SU-DHL-6 (cell line): ENCODE measurements around the gene FNIP2.

ENCODE experiments used
- H2AFZ ChIP-seq: fragments of 200-600 bp; sonication (generic); 2 replicates; pipeline ENCODE4 v1.6.1; 2014; ENCODE audit warnings: low read depth, mild to moderate bottlenecking, moderate library complexity, mixed read lengths, antibody characterized with exemption, low read length; ENCODE audit not compliant: severe bottlenecking
- H3F3A ChIP-seq: fragments of 200-600 bp; shearing (Covaris generic); 2 replicates; pipeline ENCODE4 v1.6.0; 2016; ENCODE audit warnings: antibody characterized with exemption, mild to moderate bottlenecking; ENCODE audit not compliant: insufficient read depth
- H3K27ac ChIP-seq: fragments of 200-600 bp; sonication (generic); 2 replicates; pipeline ENCODE4 v1.5.1; 2016; ENCODE audit warnings: low read depth, mild to moderate bottlenecking, low read length, moderate library complexity, mixed read lengths
- H3K27me3 ChIP-seq: fragments of 200-600 bp; sonication (generic), shearing (Covaris generic); 2 replicates; pipeline ENCODE4 v1.6.0; 2014; ENCODE audit warnings: mild to moderate bottlenecking, low read length
- H3K36me3 ChIP-seq: fragments of 200-600 bp; sonication (generic); 2 replicates; pipeline ENCODE4 v1.6.1; 2014; ENCODE audit warnings: mild to moderate bottlenecking, low read length, mixed read lengths
- H3K4me2 ChIP-seq: fragments of 300-600, 200-600 bp; shearing (Covaris generic), sonication (generic); 2 replicates; pipeline ENCODE4 v1.6.0; 2014; ENCODE audit warnings: low read length, low read depth, mild to moderate bottlenecking; ENCODE audit not compliant: poor library complexity, severe bottlenecking
- H3K4me3 ChIP-seq: fragments of 200-600 bp; sonication (generic); 2 replicates; pipeline ENCODE4 v1.5.1; 2014; ENCODE audit warnings: antibody characterized with exemption, low read length, mild to moderate bottlenecking, mixed read lengths; ENCODE audit not compliant: insufficient read depth, poor library complexity, severe bottlenecking
- H3K79me2 ChIP-seq: fragments of 200-600 bp; sonication (generic); 2 replicates; pipeline ENCODE4 v1.6.1; 2014; ENCODE audit warnings: mild to moderate bottlenecking, low read length, moderate library complexity; ENCODE audit not compliant: insufficient read depth
- H3K9ac ChIP-seq: fragments of 200-600 bp; sonication (generic); 2 replicates; pipeline ENCODE4 v1.7.0; 2014; ENCODE audit warnings: mild to moderate bottlenecking, low read length
- H3K9me2 ChIP-seq: fragments of 200-600 bp; sonication (generic); replicated peaks from 2 replicates; pipeline ENCODE4 v1.6.1; 2014; ENCODE audit warnings: low read length; ENCODE audit not compliant: insufficient read depth
- H3K9me3 ChIP-seq: fragments of 200-600 bp; sonication (generic); 2 replicates; pipeline ENCODE4 v1.6.1; 2014; ENCODE audit warnings: low read length, mixed read lengths; ENCODE audit not compliant: insufficient read depth
- H4K20me1 ChIP-seq: fragments of 200-600 bp; sonication (generic); 2 replicates; pipeline ENCODE4 v1.6.1; 2014; ENCODE audit warnings: low read depth, mild to moderate bottlenecking, antibody characterized with exemption, low read length, moderate library complexity, mixed read lengths
- EZH2phosphoT487 ChIP-seq: fragments of 200-600 bp; sonication (generic), shearing (Covaris generic); conservative IDR thresholded peaks from 2 replicates; pipeline ENCODE4 v1.6.1; 2018; ENCODE audit warnings: mild to moderate bottlenecking, antibody characterized with exemption, low read length, moderate library complexity, mixed read lengths
- TF ChIP-seq, protein P1 (sequence below): fragments of 200-600 bp; sonication (generic); IDR thresholded peaks from one replicate; pipeline ENCODE4 v1.5.1; 2017; ENCODE audit warnings: antibody characterized with exemption, mild to moderate bottlenecking, low read length, moderate library complexity; ENCODE audit not compliant: insufficient read depth, poor library complexity, severe bottlenecking

The FNIP2 gene

DNA sequence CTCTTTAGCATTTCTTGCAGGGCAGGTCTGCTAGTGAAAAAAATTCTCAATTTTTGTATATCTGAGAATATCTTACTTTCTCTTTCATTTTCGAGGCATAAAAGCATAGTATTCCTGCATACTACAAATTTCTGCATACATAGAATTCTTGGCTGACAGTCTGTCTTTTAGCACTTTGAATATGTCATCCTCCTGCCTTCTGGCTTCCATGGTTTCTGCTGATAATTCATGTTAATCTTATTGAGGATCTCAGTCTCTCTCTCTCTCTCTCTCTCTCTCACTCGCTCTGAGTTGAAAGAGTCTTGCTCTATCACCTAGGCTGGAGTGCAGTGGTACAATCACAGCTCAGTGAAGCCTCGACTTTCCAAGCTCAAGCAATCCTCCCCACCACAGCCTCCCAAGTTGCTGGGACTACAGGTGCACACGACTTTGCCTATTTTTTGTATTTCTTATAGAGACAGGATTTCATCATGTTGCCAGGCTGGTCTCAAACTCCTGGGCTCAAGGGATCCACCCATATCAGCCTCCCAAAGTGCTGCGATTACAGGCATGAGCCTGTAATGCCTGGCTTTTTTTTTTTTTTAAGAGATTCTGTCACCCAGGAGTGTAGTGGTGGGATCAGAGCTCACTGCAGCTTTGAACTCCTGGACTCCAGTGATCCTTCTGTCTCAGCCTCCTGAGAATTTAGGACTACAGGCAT, 161.3 kb downstream of the FNIP2 start:
- Histone ChIP-seq H3K9ac (no peak overlapping the region), H3K79me2 (no peaks in the 10 kb centered on the region), H3K4me2 (no peak overlapping the region), H3K4me3 (no peak overlapping the region), H3K27me3 (no peaks in the 10 kb centered on the region), H3K27ac (no peak overlapping the region), H3K36me3 (no peaks in the 10 kb centered on the region), H4K20me1 (no peaks in the 10 kb centered on the region), H3K9me3 (no peaks in the 10 kb centered on the region), H3K9me2 (no peaks in the 10 kb centered on the region; the same call in 1 of the 2 replicates), H3F3A (no peaks in the 10 kb centered on the region), H2AFZ (no peak overlapping the region)
- TF ChIP-seq EZH2phosphoT487, result no peak
- TF ChIP-seq, protein P1, sequence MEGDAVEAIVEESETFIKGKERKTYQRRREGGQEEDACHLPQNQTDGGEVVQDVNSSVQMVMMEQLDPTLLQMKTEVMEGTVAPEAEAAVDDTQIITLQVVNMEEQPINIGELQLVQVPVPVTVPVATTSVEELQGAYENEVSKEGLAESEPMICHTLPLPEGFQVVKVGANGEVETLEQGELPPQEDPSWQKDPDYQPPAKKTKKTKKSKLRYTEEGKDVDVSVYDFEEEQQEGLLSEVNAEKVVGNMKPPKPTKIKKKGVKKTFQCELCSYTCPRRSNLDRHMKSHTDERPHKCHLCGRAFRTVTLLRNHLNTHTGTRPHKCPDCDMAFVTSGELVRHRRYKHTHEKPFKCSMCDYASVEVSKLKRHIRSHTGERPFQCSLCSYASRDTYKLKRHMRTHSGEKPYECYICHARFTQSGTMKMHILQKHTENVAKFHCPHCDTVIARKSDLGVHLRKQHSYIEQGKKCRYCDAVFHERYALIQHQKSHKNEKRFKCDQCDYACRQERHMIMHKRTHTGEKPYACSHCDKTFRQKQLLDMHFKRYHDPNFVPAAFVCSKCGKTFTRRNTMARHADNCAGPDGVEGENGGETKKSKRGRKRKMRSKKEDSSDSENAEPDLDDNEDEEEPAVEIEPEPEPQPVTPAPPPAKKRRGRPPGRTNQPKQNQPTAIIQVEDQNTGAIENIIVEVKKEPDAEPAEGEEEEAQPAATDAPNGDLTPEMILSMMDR, result no peak

DNA sequence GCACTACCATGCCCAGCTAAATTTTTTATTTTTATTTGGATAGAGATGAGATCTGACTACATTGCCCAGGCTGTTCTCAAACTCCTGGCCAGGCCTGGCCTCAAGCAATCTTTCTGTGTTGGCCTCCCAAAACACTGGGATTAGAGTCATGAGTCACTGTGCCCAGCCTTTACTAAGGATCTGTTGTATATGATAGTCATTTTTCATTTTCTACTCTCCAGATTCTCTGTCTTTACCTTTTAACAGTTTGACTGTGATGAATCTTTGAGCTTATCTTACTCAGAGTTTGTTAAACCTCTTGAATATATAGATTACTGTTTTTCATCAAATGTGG, 161.8 kb downstream of the FNIP2 start:
- H3K9me3 ChIP-seq, result no peaks in the 10 kb centered on the region
- no peak overlapping the region for H2AFZ ChIP-seq
- no peak overlapping the region for H3K4me3 ChIP-seq
- TF ChIP-seq, protein P1, result no peak
- no peak for TF ChIP-seq EZH2phosphoT487
- no peaks in the 10 kb centered on the region for H3K27me3 ChIP-seq
- no peaks in the 10 kb centered on the region; the same call in 1 of the 2 replicates for H3K9me2 ChIP-seq
- H3K36me3 ChIP-seq, result no peaks in the 10 kb centered on the region
- no peaks in the 10 kb centered on the region for H3K79me2 ChIP-seq
- no peak overlapping the region for H3K27ac ChIP-seq
- H3K9ac ChIP-seq, result no peak overlapping the region
- H4K20me1 ChIP-seq, result no peaks in the 10 kb centered on the region
- no peak overlapping the region for H3K4me2 ChIP-seq
- H3F3A ChIP-seq, result no peaks in the 10 kb centered on the region

DNA sequence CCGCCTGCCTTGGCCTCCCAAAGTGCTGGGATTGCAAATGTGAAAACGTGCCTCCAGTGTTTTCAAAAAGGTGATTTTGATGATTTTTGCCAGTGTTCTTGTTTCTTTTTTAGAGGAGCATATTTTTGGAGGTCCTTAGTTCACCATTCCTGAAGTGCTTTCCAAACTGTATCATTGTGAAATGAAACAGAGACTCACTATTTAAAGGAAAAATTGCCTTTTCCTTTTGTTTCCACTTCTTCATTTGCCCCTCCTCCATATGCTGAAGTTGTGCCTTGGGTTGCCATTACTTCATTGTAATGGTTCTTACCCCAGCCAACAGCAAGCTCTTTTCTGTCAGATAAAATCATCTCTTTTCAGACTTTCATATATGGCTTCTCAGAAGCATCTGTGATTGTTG, 164.4 kb downstream of the FNIP2 start:
- Histone ChIP-seq H3F3A (no peaks in the 10 kb centered on the region), H3K9me2 (no peaks in the 10 kb centered on the region; the same call in 1 of the 2 replicates), H3K9me3 (no peaks in the 10 kb centered on the region), H3K27ac (no peak overlapping the region), H4K20me1 (no peaks in the 10 kb centered on the region), H3K4me2 (no peak overlapping the region), H3K4me3 (no peak overlapping the region), H3K27me3 (no peaks in the 10 kb centered on the region), H2AFZ (no peak overlapping the region), H3K79me2 (no peaks in the 10 kb centered on the region), H3K9ac (no peak overlapping the region), H3K36me3 (no peaks in the 10 kb centered on the region)
- no peak for TF ChIP-seq EZH2phosphoT487
- TF ChIP-seq, protein P1, result no peak
